Inflammatory macrophage treated with lipopolysaccharide for 4 hours (primary cell): ENCODE results near the gene CBR1.
"Not testable (repeated sequence)": the region's sequence is repeated elsewhere in the genome, so short reads cannot be mapped to it uniquely, and the experiment has no call there.

ENCODE experiments used
- DNase-seq: peaks from one replicate; pipeline ENCODE4 v3.0.0-alpha.2; 2020

Gene CBR1

GRCh38 chr21:36052860-36053714 lies 16.7 kb upstream of the CBR1 start:
- no peak for DNase-seq

GRCh38 chr21:36053715-36054062 lies 16.1 kb upstream of the CBR1 start:
- DNase-seq, result no peak

- no peak for DNase-seq
These were observed 14.3 kb upstream of the CBR1 start for GRCh38 chr21:36055551-36055950.

- peak; percentile 56 for DNase-seq
These were observed 10.0 kb upstream of the CBR1 start for GRCh38 chr21:36059823-36060158.

GRCh38 chr21:36060159-36060921 lies 9.5 kb upstream of the CBR1 start, which contains the start of gene SETD4:
Gene SETD4 (minus strand): TSS chr21:36060526. CDS start chr21:36058888, 1,638 bp downstream.
- DNase-seq, result peak; percentile 97

GRCh38 chr21:36061445-36061844 lies 8.4 kb upstream of the CBR1 start:
- DNase-seq, result no peak

- DNase-seq, result no peak
These were observed 6.3 kb upstream of the CBR1 start for GRCh38 chr21:36063375-36064084.

GRCh38 chr21:36064085-36064460 lies 5.8 kb upstream of the CBR1 start:
- no peak for DNase-seq

- peak; percentile 77 for DNase-seq
These were observed 4.3 kb upstream of the CBR1 start for GRCh38 chr21:36065497-36066036.

GRCh38 chr21:36068748-36069398 lies 951 bp upstream of the CBR1 start:
- DNase-seq, result no peak

GRCh38 chr21:36070999-36071398 lies 1.2 kb downstream of the CBR1 start:
- DNase-seq, result no peak

- no peak for DNase-seq
These were observed 2.8 kb downstream of the CBR1 start for GRCh38 chr21:36072453-36073162.

- DNase-seq, result no peak
These were observed 3.4 kb downstream of the CBR1 start for GRCh38 chr21:36073181-36073580.

- not testable (repeated sequence) for DNase-seq
These were observed 4.1 kb downstream of the CBR1 start for GRCh38 chr21:36073911-36074310.

- no peak for DNase-seq
These were observed 5.3 kb downstream of the CBR1 start for GRCh38 chr21:36075171-36075570.

GRCh38 chr21:36075953-36076352 lies 6.1 kb downstream of the CBR1 start:
- peak; percentile 31 for DNase-seq

GRCh38 chr21:36076878-36077655 lies 7.2 kb downstream of the CBR1 start:
- peak; percentile 78 for DNase-seq

- DNase-seq, result peak; percentile 2
These were observed 7.9 kb downstream of the CBR1 start for GRCh38 chr21:36077758-36078157.

GRCh38 chr21:36079010-36079649 lies 9.3 kb downstream of the CBR1 start:
- DNase-seq, result peak; percentile 91

- no peak for DNase-seq
These were observed 9.8 kb downstream of the CBR1 start for GRCh38 chr21:36079671-36080070.

GRCh38 chr21:36080386-36080785 lies 10.6 kb downstream of the CBR1 start:
- no peak for DNase-seq
